GM23248 (cell line): ENCODE measurements around the gene COL27A1. TPM values are rescaled to one million over a fixed set of nuclear protein-coding genes. Genes with fewer than 3 reads are reported as not detected.
A peak's percentile ranks its signal among the peaks of the same experiment; 100 is the strongest.

Experiments used
- DNase-seq: peaks from one replicate; pipeline ENCODE4 v3.0.0-alpha.2; 2015
- H2AFZ ChIP-seq: fragments of 200-600 bp; sonication (generic); 2 replicates; pipeline ENCODE4 v1.6.1; 2016; ENCODE audit warnings: antibody characterized with exemption
- H3F3A ChIP-seq: fragments of 200-600 bp; sonication (generic); 2 replicates; pipeline ENCODE4 v1.6.1; 2016; ENCODE audit warnings: mild to moderate bottlenecking, antibody characterized with exemption, mixed run types; ENCODE audit not compliant: insufficient read depth
- H3K27ac ChIP-seq: fragments of 200-600 bp; sonication (generic); 2 replicates; pipeline ENCODE4 v1.5.1; 2016; ENCODE audit warnings: mild to moderate bottlenecking
- H3K27me3 ChIP-seq: fragments of 200-600 bp; sonication (generic); replicated peaks from 2 replicates; pipeline ENCODE4 v1.6.1; 2016; ENCODE audit warnings: mild to moderate bottlenecking; ENCODE audit not compliant: insufficient read depth
- H3K36me3 ChIP-seq: fragments of 200-600 bp; sonication (generic); 2 replicates; pipeline ENCODE4 v1.6.1; 2016; ENCODE audit warnings: low read depth, mild to moderate bottlenecking
- H3K4me1 ChIP-seq: fragments of 200-600 bp; sonication (generic); 2 replicates; pipeline ENCODE4 v1.6.1; 2016; ENCODE audit warnings: mild to moderate bottlenecking; ENCODE audit not compliant: insufficient read depth
- H3K4me2 ChIP-seq: fragments of 200-600 bp; sonication (generic); one replicate; pipeline ENCODE4 v1.6.1; 2016; ENCODE audit warnings: mild to moderate bottlenecking; ENCODE audit not compliant: unreplicated experiment
- H3K4me3 ChIP-seq: fragments of 200-600 bp; sonication (generic); 2 replicates; pipeline ENCODE4 v1.5.1; 2016; ENCODE audit warnings: mild to moderate bottlenecking
- H3K79me2 ChIP-seq: fragments of 200-600 bp; sonication (generic); 2 replicates; pipeline ENCODE4 v1.6.1; 2016; ENCODE audit warnings: mild to moderate bottlenecking; ENCODE audit not compliant: insufficient read depth
- H3K9ac ChIP-seq: fragments of 200-600 bp; sonication (generic); 2 replicates; pipeline ENCODE4 v1.6.1; 2016; ENCODE audit warnings: mild to moderate bottlenecking
- H3K9me2 ChIP-seq: fragments of 200-600 bp; sonication (generic); 2 replicates; pipeline ENCODE4 v1.6.1; 2016; ENCODE audit warnings: mixed run types, mild to moderate bottlenecking, moderate library complexity; ENCODE audit not compliant: insufficient read depth
- H3K9me3 ChIP-seq: fragments of 200-600 bp; sonication (generic); one replicate; pipeline ENCODE4 v1.6.1; 2017; ENCODE audit warnings: low read depth
- H4K20me1 ChIP-seq: fragments of 200-600 bp; sonication (generic); 2 replicates; pipeline ENCODE4 v1.6.0; 2016; ENCODE audit not compliant: insufficient read depth
- EZH2 ChIP-seq: fragments of 200-600 bp; sonication (generic); IDR thresholded peaks from 2 replicates; pipeline ENCODE4 v1.6.1; 2018; ENCODE audit warnings: antibody characterized with exemption, mild to moderate bottlenecking; ENCODE audit not compliant: insufficient read depth, poor library complexity, severe bottlenecking
- EZH2phosphoT487 ChIP-seq: fragments of 200-600 bp; sonication (generic); IDR thresholded peaks from 2 replicates; pipeline ENCODE4 v1.6.1; 2018; ENCODE audit warnings: antibody characterized with exemption, moderate library complexity, mild to moderate bottlenecking, low read depth; ENCODE audit not compliant: insufficient read depth
- WGBS, 2 experiments: methylation state at CpG; one replicate each; pipeline ENCODE4 v1.1.6; 2015 to 2017; ENCODE audit warnings: low lambda C conversion rate in 2 of 2, low coverage in 1 of 2; ENCODE audit errors: missing lambda C conversion rate in 2 of 2; 5-methylcytosine and 5-hydroxymethylcytosine counted together
- in situ Hi-C: fragments of 300-500 bp; cut with MboI; formaldehyde crosslinking; loops from 2 replicates; pipeline ENCODE4 v1.15.0; 2020
- polyA plus RNA-seq: library from polyadenylated mRNA; unstranded; fragments of >200 nt; fragmentation: Nextera tagmentation; extraction: Ambion mirVana; gene quantifications from 2 replicates; pipeline ENCODE4 v1.2.1, GENCODE V29; 2016
- total RNA-seq: library from RNA; depleted of rRNA; stranded (reverse); fragments of >200 nt; shearing (Covaris generic); gene quantifications from 2 replicates; pipeline ENCODE4 v1.2.3, GENCODE V29; 2014

The COL27A1 gene
- total and polyA plus RNA-seq, 2 experiments from 2014 or later = 1.6 to 2.3 TPM

GRCh38 chr9:114341991-114342390 is 186.7 kb downstream of the COL27A1 start:
- Histone ChIP-seq H3K27me3 (no peaks in the 10 kb centered on the region), H3K79me2 (no peaks in the 10 kb centered on the region), H3K4me3 (no peak overlapping the region), H3K9me3 (no peaks in the 10 kb centered on the region), H3K27ac (no peak overlapping the region), H4K20me1 (no peaks in the 10 kb centered on the region), H3K36me3 (peaks cover 22% of the 10 kb centered on the region; the same call in 1 of the 2 replicates), H3F3A (no peaks in the 10 kb centered on the region), H3K4me2 (no peak overlapping the region), H3K4me1 (no peaks in the 10 kb centered on the region), H3K9ac (no peak overlapping the region), H3K9me2 (no peaks in the 10 kb centered on the region), H2AFZ (no peak overlapping the region)
- TF ChIP-seq EZH2 (no peak), EZH2phosphoT487 (no peak)
- WGBS, 2 experiments = 88 to 89% methylated on average over 4 of the region's 4 CpGs
- no peak for DNase-seq
- in situ Hi-C loops = no loop called here

- Histone ChIP-seq H3F3A (no peaks in the 10 kb centered on the region), H3K9me2 (no peaks in the 10 kb centered on the region), H3K27ac (no peak overlapping the region), H4K20me1 (no peaks in the 10 kb centered on the region), H3K9ac (no peak overlapping the region), H3K4me2 (no peak overlapping the region), H3K36me3 (peaks cover 23% of the 10 kb centered on the region; the same call in 1 of the 2 replicates), H3K79me2 (no peaks in the 10 kb centered on the region), H3K9me3 (no peaks in the 10 kb centered on the region), H3K4me3 (no peak overlapping the region), H3K4me1 (no peaks in the 10 kb centered on the region), H2AFZ (no peak overlapping the region), H3K27me3 (no peaks in the 10 kb centered on the region)
- DNase-seq = no peak
- in situ Hi-C loops = no loop called here
- 95 to 98% methylated on average over 5 of the region's 5 CpGs for WGBS, 2 experiments
- TF ChIP-seq EZH2 = no peak
- no peak for TF ChIP-seq EZH2phosphoT487
These were observed 187.6 kb downstream of the COL27A1 start for GRCh38 chr9:114342755-114343440.

DNA sequence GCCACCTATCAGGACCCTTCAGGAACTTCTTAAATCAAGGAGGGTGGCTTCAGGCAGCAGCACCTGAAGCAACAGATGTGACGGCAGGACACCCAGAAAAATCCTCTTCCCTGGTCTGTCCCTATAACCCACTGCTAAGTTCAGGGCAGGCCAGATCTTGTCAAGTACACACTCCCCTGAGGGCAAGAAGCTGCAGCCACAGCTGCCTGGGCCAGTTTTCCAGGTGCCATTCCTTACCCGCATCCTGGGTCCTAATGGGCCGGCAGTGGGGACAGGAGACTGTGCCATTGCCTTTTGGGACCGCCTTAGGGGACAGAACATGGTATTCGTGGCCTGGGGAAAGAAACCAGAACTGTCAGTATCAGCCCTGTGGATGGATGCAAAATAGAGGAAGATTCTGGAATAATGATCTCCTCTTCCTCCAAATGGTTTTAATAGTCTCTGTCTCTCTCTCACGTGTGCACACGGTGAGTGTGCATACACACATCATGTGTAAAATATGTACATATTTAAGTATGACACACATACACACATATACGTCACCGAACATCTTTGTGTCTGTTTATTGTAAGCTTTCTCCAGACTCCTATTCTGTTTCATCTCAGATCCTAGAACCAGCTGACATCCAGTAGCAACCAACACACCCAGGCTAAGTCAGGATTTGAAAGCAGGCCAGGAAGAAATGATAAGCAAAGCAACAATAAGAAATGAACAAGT is 188.3 kb downstream of the COL27A1 start:
- no peak overlapping the region for H3K9ac ChIP-seq
- no peak overlapping the region for H3K4me3 ChIP-seq
- no peaks in the 10 kb centered on the region for H3K9me2 ChIP-seq
- H3K4me1 ChIP-seq = peaks cover 4% of the 10 kb centered on the region
- no peak overlapping the region for H3K27ac ChIP-seq
- no peaks in the 10 kb centered on the region for H4K20me1 ChIP-seq
- H2AFZ ChIP-seq = no peak overlapping the region
- H3K4me2 ChIP-seq = no peak overlapping the region
- no peaks in the 10 kb centered on the region for H3K27me3 ChIP-seq
- 82 to 92% methylated on average over 9 of the region's 9 CpGs for WGBS, 2 experiments
- H3F3A ChIP-seq = 0 out of 2 replicates have a peak, but pooled peaks cover 6% of the 10 kb centered on the region
- DNase-seq = peak; percentile 31
- TF ChIP-seq EZH2 (no peak), EZH2phosphoT487 (no peak)
- H3K36me3 ChIP-seq = peaks cover 23% of the 10 kb centered on the region; the same call in 1 of the 2 replicates
- H3K79me2 ChIP-seq = no peaks in the 10 kb centered on the region
- H3K9me3 ChIP-seq = no peaks in the 10 kb centered on the region
- in situ Hi-C loops = no loop called here

GRCh38 chr9:114344188-114344566 is 188.8 kb downstream of the COL27A1 start:
- Histone ChIP-seq H3K79me2 (no peaks in the 10 kb centered on the region), H3K9me3 (no peaks in the 10 kb centered on the region), H3F3A (peaks cover 8% of the 10 kb centered on the region; the same call in 1 of the 2 replicates), H3K9ac (no peak overlapping the region), H3K4me3 (no peak overlapping the region), H3K4me1 (peaks cover 8% of the 10 kb centered on the region), H3K27me3 (no peaks in the 10 kb centered on the region), H4K20me1 (no peaks in the 10 kb centered on the region), H2AFZ (no peak overlapping the region), H3K27ac (no peak overlapping the region), H3K4me2 (no peak overlapping the region), H3K9me2 (no peaks in the 10 kb centered on the region), H3K36me3 (peaks cover 23% of the 10 kb centered on the region; the same call in 1 of the 2 replicates)
- TF ChIP-seq EZH2 (no peak), EZH2phosphoT487 (no peak)
- WGBS, 2 experiments = 89 to 91% methylated on average over 10 to 11 of the region's 11 CpGs
- no peak for DNase-seq
- in situ Hi-C loops = no loop called here
